HG02678 (cell line): ENCODE measurements around the gene SLC35A1.

Source experiments
- ATAC-seq: cut with Tn5 transposase; IDR thresholded peaks from one replicate; pipeline ENCODE4 v1.9.1; 2021; ENCODE audit warnings: mild to moderate bottlenecking, moderate library complexity; ENCODE audit not compliant: unreplicated experiment

Gene SLC35A1

GRCh38 chr6:87522686-87523085, 49.9 kb downstream of the SLC35A1 start:
- ATAC-seq = no peak

GRCh38 chr6:87529221-87529620, 56.4 kb downstream of the SLC35A1 start:
- ATAC-seq = no peak

- no peak for ATAC-seq
These were observed 61.7 kb downstream of the SLC35A1 start for GRCh38 chr6:87534377-87535047.

- ATAC-seq = no peak
These were observed 65.9 kb downstream of the SLC35A1 start for GRCh38 chr6:87538510-87539260.

GRCh38 chr6:87539554-87539953, 66.8 kb downstream of the SLC35A1 start:
- no peak for ATAC-seq

- no peak for ATAC-seq
These were observed 67.8 kb downstream of the SLC35A1 start for GRCh38 chr6:87540539-87540938.

GRCh38 chr6:87541041-87541440, 68.3 kb downstream of the SLC35A1 start:
- ATAC-seq = no peak

GRCh38 chr6:87541744-87542143, 69.0 kb downstream of the SLC35A1 start:
- ATAC-seq = no peak

- no peak for ATAC-seq
These were observed 71.1 kb downstream of the SLC35A1 start for GRCh38 chr6:87543696-87544473.

- ATAC-seq = no peak
These were observed 71.6 kb downstream of the SLC35A1 start for GRCh38 chr6:87544474-87544735.

GRCh38 chr6:87551799-87552198, 79.0 kb downstream of the SLC35A1 start:
- no peak for ATAC-seq

GRCh38 chr6:87553159-87553765, 80.5 kb downstream of the SLC35A1 start:
- ATAC-seq = no peak

- no peak for ATAC-seq
These were observed 82.7 kb downstream of the SLC35A1 start for GRCh38 chr6:87555506-87555905.

- ATAC-seq = no peak
These were observed 85.7 kb downstream of the SLC35A1 start for GRCh38 chr6:87558446-87558845.

GRCh38 chr6:87561017-87561416, 88.2 kb downstream of the SLC35A1 start:
- no peak for ATAC-seq
